Measurements from ENCODE around the gene FAM181A.

Gene FAM181A

GRCh38 chr14:93950948-93951634 lies 23.9 kb downstream of the FAM181A start:
- DNase-seq (ENCODE audit: low read depth, low spot score): no peak

GRCh38 chr14:93951635-93952540 lies 24.7 kb downstream of the FAM181A start:
- DNase-seq (ENCODE audit: low read depth, low spot score): no peak

DNA sequence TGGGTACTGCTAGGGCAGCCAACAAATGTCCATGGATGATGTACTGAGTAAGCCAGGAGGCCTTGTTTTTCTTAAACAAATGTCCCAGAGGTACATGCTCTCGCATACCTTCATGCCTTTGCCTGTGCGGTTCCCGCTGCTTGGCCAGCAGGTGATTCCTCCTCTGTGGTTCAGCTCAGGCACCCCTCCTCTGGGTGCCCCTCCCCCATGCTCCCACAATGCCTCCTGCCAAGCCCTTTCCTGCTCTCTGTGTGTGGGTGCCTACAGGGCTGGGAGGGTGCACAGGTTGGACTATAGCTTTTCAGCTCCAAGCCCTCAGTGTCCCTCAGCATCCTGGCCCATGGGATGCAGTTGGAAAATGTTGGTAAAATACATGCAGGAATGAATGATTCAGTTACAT lies 25.7 kb downstream of the FAM181A start:
- no peak for DNase-seq (ENCODE audit: low read depth, low spot score)

- DNase-seq (ENCODE audit: low read depth, low spot score): no peak
Observed at GRCh38 chr14:93953263-93953662, 26.1 kb downstream of the FAM181A start.

DNA sequence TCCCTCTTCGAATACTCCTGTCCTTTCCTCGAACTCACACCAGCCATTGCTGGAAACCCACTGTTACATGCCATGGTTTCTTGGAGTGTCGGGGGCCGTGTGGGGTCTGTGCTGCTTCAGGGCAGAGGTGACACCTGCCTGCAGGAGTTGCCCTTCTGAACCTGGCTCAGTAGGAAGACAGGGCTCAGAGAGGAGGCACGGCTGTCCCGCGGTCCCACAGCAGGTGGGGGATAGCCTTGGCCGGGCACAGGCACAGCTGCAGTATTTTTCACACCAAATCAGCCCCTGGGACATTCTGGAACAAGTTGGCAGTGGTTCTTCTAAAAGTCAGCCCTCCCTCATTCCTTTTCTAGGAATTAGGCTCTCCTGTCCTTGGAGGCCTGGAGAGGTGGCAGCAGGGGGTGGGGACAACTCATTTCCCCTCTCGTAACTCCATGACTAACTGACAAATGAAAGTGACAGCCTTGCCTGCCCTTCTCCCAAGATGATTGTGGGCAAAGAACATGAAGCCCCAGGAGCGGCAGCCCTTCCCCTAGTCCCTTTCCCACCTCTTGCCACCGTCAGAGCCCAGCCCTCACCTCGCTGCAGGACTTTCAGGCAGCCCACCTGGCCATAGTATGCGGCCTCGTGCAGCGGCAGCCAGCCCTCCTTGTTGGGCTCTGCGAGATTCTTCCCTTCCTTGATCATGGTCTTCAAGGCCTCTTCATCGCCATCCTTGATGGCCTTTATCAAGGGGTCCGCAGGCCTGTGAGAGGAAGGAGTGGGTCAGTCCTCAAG lies 26.8 kb downstream of the FAM181A start:
- DNase-seq (ENCODE audit: low read depth, low spot score): no peak

DNA sequence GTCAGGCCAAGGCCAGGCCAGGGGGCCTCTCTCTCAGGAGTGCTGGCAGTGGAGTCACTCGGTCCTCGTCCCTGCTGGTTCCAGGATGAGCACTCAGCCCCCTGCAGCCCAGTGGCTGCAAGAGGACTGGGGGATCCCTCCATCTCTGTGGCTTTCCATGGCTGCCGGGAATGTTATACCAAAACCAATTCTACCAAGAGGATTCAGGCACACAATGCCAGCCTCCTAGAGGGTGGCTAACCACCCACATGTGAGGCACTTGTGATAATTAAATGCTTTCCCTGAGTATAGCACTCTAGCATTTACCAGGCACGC lies 27.3 kb downstream of the FAM181A start:
- DNase-seq (ENCODE audit: low read depth, low spot score): no peak

- DNase-seq (ENCODE audit: low read depth, low spot score): no peak
Observed at GRCh38 chr14:93954900-93955849, 28.0 kb downstream of the FAM181A start.

DNA sequence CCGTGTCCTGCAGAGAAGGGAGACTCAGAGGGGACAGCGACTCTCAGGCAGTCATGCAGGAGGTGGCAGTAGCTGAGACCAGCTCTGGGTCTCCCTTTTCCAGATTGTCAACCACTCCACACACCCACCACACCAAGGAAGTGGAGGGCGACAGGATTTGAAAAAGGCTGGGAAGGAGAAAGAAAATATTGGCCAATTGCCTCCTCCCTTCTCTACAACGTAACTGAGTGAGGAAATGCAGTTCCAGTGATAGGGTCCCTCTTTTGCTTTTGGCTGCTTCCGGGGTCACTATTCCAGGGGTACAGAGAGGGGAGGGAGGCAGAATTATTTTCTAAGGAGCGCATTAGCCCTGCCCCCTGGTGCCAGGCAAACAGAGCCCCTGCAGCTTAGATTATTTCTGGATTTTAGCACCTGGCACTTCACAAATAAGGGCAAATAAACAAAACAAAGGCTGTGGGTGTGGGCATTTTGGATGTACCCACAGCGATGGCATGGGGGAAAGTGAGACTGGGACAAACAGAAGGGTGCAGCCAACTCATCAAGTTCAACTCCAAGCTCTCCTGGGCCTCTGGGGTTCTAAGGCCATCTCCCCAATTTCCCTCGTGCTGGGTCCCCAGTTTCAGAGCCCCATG lies 28.8 kb downstream of the FAM181A start:
- no peak for DNase-seq (ENCODE audit: low read depth, low spot score)

- DNase-seq (ENCODE audit: low read depth, low spot score): no peak
Observed at GRCh38 chr14:93956514-93957332, 29.6 kb downstream of the FAM181A start.

DNA sequence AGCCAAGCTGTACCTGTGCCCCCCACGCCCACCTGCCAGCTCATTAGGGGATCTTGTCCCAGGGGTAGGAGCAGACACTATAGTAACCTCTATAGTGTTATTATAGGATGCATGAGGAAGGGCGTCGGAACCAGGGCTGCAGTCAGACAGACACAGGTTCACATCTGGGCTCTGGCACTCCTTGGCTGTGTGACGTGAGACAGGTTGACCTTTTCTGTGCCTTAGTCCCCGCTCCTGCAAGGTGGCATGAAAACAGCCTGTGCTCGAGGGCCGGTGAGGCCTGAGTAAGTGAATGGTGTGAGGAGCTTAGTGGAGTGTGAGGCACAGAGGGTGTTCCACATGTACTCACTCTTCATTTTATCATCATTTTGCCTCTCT lies 30.2 kb downstream of the FAM181A start:
- DNase-seq (ENCODE audit: low read depth, low spot score): no peak

- no peak for DNase-seq (ENCODE audit: low read depth, low spot score)
Observed at GRCh38 chr14:93957751-93958566, 30.8 kb downstream of the FAM181A start.

- no peak for DNase-seq (ENCODE audit: low read depth, low spot score)
Observed at GRCh38 chr14:93958567-93959238, 31.6 kb downstream of the FAM181A start.

DNA sequence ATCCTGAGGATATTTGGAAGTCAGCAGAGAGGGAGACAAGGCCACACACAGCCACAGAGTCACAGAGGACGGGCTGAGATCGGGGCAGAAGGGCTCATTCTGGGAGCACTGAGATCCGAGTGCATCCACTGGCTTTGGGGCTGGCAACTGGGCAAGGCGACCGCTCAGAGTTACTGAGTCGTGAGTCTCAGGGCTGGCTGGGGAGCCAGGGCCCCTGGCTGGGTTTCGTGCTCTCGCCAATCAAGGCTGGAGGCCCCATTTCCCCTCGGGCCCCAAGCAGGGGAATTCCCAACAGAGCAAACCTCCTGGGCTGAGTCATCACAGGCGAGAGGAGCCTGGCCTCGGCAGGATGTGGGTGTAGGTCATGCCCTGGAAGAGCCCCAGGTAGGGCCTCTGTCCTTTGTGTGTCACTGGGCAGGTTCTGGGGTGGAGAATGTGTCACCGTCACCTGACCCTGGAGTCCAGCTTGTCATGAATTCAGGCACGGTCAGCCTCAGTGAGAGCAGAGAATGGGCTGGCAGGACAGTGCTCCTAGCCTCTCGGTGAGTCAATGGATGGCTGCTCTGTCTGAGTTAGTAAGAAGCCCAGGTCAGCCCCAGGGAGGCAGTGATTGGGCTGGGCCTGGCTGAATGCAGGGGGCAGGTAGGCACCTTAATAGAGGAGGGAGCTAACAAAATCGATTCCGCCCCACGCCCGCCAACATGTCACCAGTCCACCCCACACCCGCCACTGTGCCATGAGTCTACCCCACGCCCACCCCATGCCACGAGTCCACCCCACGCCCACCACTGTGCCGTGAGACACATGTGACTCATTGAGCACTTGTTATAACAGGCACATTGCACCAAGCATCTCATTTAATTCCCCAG lies 32.3 kb downstream of the FAM181A start:
- no peak for DNase-seq (ENCODE audit: low read depth, low spot score)

DNA sequence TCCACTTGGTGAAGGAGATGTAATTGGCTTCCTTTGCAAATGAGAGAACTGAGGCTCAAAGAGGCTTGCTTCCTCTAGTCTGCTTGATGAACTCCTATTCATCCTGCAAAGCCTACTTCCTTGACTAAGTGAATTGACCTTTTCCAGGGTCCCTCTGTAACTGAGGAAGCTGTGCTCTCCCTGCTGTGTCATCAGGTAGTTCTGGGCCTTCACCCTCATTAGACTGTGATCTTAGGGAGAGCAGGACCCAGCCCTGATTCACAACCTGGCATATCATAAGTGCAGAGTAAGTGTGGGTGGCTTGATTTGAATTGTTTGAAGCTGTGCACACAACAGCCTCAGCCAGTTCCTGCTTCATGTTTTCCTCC lies 32.9 kb downstream of the FAM181A start:
- DNase-seq (ENCODE audit: low read depth, low spot score): no peak

DNA sequence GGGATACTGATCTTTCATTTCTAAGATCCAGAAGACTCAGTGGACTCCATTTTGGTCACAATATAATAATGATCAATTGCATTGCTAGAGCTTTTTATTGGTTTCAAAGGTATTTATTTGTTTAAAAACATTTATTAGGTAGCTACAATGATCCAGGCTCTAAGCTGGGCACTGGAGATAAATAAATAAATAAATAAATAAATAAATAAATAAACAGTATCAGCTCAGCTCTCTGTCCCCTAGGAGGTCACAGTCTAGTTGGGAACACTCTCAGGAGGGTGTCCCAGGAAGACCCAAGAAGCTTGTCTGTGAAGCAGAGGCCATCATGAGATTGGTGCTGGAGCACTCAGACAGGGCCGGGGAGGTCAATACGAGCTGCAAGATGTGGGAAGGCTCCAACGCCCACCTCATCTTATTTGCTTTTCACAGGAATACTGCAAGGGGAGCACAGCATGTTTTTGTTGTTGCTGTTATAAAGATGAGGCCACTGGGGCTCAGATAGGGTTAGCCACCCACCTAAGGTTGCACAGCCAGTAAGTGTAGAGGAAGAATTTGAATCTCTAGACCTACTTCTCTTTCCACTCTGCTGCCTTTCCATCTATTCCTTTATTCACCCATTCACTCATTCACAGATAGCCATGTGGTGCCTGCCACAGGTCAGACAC lies 33.8 kb downstream of the FAM181A start:
- no peak for DNase-seq (ENCODE audit: low read depth, low spot score)

- DNase-seq (ENCODE audit: low read depth, low spot score): no peak
Observed at GRCh38 chr14:93961620-93962019, 34.5 kb downstream of the FAM181A start.

Measured in smooth muscle cell of the brain vasculature (primary cell).